Measurements from ENCODE around the gene ATP8B4. TPM values are rescaled to one million over a fixed set of nuclear protein-coding genes. Genes with fewer than 3 reads are reported as not detected.

The ATP8B4 gene
- total and polyA plus RNA-seq, 2 of the 8 experiments (the other 6 are each of a cell fraction or from before 2014, with no cell fraction given): 0.17 to 0.24 TPM

- TF ChIP-seq CTCF (IDR thresholded peaks at IDR 0.05; ENCODE audit: control extremely low read depth in 1 of 3, insufficient read depth in 1 of 3, low read depth in 1 of 3, low read length in 3 of 3) (no peak), GABPA (IDR thresholded peaks at IDR 0.05; ENCODE audit: borderline replicate concordance, insufficient read depth, low read length) (no peak), JUN (IDR thresholded peaks at IDR 0.05; ENCODE audit: low read depth, low read length) (no peak), SIX5 (IDR thresholded peaks at IDR 0.05; ENCODE audit: low read depth, low read length) (no peak), ATF3 (IDR thresholded peaks at IDR 0.05; ENCODE audit: insufficient read depth, low read depth, low read length) (no peak), CTBP2 (IDR thresholded peaks at IDR 0.05; ENCODE audit: borderline replicate concordance, insufficient read depth, insufficient read length, low read length) (no peak), EGR1 (IDR thresholded peaks at IDR 0.05; ENCODE audit: borderline replicate concordance, low read depth, low read length) (no peak)
Measured at GRCh38 chr15:50046867-50047266, 72.2 kb downstream of the ATP8B4 start (continued).
